Caki2 (cell line): ENCODE measurements around the gene MAP3K8. TPM values are rescaled to one million over a fixed set of nuclear protein-coding genes. Genes with fewer than 3 reads are reported as not detected.

Experiments used
- DNase-seq: peaks from one replicate; pipeline ENCODE4 v3.0.0-alpha.2; 2015; ENCODE audit warnings: low read depth
- in situ Hi-C: cut with HindIII; loops from 2 replicates; pipeline ENCODE4 v1.10.0; 2016; ENCODE audit warnings: low sequenced_read_pairs, low pct_unique_long_range_greater_than_20kb, mixed read lengths
- total RNA-seq: library from RNA; depleted of rRNA; stranded (reverse); fragments of >200 nt; shearing (Covaris generic); gene quantifications from 2 replicates; pipeline ENCODE4 v1.2.3, GENCODE V29; 2014; ENCODE audit warnings: low replicate concordance; rRNA removed

MAP3K8 gene
- total RNA-seq: 6.6 and 13.2 TPM in 2 replicates

DNA sequence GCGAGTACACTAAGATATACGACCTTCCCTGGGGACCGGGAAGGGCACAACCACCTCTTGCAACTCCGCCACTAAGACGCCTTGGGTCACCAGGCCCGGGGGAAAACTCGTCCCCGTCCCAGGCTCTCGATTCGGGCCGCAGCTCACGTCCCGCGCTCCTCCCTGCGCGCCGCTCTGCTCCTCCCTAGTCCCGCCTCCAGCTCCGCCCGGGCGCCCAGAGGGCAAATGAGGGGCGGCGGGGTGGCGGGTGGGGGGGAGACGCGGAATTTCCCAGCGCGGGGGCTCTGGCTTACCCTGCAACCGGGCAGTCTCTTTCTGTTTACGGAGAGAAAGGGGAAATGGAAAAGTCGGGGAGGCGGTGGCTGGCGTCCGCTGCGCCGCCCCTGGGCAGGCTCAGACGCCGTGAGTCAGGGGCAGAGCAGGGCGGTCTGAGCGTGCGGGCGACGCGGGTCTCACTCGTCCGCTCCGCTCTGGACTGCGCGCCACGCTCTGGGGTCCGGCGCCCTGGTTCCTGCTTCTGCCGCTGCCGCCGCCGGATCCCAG lies at the start of gene MAP3K8:
TSS of gene MAP3K8 (plus strand) at position 455 of the 543 bp plus-strand sequence. CDS start 4,755 bp downstream, outside the sequence.
- in situ Hi-C loops: no loop called here
- DNase-seq: peak; percentile 98

DNA sequence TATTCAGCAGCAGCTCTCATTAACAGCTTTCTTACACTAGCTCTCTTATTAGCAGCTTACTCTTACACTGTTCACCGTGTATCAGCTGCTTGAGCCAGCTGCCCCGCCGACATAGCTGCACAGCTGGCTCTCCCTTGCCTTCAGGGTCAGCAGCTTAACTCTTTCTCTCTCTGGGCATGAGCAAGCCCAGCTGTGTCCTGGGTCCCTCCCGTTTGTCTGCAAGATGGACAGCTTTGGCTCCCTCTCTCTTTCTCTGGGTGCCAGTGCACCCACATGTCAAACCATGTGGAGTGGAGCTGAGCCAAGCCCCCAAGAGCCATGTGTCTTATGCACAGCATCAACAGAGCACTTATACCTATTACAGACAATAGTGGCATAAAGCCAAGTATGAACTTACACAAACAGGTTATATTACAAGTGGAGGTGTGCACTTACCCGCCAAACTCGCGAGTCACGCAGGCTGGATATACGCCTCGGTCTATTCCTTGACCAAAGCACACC lies 49.2 kb upstream of the MAP3K8 start:
- DNase-seq: peak; percentile 17

DNA sequence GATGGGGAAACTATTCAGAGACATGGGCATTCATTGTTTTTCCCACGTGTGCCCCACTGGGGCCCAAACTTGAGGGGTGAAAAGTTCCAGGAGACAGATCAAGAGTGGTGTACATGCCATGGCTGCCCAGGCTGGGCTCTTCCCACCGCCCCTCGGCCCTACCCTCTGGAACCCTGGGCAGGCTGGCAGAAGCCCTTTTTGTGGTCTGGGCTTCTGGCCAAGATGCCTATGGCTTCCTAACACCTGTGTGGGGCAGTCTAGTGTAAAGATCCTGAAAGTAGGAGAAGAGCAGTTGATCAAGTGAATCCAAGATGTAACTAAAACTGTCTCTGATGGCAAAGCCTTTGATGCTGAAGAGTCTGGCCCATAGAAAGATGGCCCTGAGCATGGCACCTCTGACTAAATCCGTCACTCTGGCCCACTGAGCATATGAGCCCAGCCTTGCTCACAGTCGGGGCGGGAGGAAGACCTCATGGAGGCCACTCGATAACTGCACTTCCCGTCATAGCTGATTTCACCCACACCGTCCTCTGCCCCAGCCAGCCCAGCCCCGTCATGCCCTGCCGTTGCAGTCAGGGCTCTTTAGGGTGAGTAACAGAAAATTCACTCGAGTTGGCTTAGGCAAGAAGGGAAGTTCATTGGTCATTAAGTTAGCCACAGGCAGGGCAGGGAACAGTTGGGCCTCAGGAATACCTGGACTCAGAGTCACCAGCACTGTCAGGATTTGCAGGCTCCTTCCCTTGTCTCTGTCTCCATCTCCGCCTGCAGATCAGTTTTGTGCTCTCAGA lies 47.0 kb upstream of the MAP3K8 start:
- in situ Hi-C loops: no loop called here
- DNase-seq: no peak

More for the DNA sequence above, 49.2 kb upstream of the MAP3K8 start:
- in situ Hi-C loops: no loop called here

DNA sequence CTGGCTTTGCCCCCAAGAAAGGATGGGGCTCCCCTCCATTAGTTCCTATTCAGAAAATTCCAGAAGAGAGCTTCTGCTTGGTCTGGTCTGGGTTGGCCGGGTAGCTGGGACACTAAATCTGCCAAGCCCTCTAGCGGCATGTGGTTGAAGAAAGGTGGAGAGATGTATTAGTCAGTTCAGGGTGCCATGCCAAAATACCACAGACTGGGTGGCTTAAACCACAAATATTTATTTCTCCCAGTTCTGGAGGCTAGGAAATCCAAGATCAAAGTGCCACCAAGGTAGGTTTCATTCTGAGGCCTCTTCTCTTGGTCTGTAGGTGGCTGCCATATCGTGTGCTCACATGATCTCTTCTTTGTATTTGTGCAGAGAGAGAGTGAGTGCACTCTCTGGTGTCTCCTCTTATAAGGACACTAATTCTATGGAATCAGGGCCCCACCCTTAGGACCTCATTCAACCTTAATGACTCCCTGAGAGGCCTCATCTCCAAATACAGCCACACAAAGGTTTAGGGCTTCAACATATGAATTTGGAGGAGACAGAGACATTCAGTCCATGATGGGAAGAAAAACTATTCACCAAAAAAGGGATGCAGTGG lies 46.2 kb upstream of the MAP3K8 start:
- in situ Hi-C loops: no loop called here
- peak; percentile 25 for DNase-seq

- in situ Hi-C loops: no loop called here
- no peak for DNase-seq
Measured at GRCh38 chr10:30389543-30389942, 44.4 kb upstream of the MAP3K8 start.

GRCh38 chr10:30390207-30390606 lies 43.8 kb upstream of the MAP3K8 start:
- in situ Hi-C loops: no loop called here

GRCh38 chr10:30391266-30391665 lies 42.7 kb upstream of the MAP3K8 start:
- DNase-seq: no peak
- in situ Hi-C loops: no loop called here

More at GRCh38 chr10:30390207-30390606, 43.8 kb upstream of the MAP3K8 start:
- no peak for DNase-seq

GRCh38 chr10:30392564-30392990 lies 41.4 kb upstream of the MAP3K8 start:
- DNase-seq: peak; percentile 63
- in situ Hi-C loops: no loop called here

DNA sequence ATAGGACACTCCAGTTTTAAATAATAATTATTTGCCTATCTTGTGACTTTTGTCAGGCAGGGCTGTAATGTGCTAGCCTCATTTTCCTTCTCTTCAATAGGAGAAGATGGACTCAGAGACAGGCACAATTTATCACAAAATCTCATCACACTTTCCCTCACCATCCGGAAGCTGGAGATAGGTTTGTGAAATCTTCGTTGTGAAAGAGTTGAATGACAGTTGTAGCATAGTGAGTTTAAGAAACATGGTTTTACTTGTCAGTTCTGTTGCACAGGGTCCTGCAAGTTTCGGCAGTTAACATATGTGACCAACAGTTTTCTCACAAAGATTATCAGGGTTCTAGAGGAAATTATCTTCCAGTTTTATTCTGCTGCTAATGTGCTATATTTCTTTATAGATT lies 37.7 kb upstream of the MAP3K8 start:
- in situ Hi-C loops: no loop called here
- DNase-seq: no peak

DNA sequence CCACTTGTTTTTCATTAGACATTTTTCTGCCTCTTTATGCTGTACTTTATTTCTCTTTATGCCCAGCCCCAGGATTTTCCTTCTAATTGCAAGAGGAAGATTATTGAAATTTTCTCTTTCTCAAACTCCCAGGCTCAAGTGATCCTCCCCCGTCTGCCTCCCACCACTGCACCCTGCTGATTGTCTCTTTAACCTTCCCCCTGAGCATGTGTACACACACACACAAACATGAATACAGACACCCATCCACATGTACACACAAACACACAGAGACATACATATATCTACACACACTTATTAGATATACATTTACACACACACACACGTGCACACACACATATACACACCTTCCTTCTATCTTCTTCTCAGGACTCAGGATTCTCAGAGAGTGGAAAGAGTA lies 37.3 kb upstream of the MAP3K8 start:
- in situ Hi-C loops: no loop called here
- no peak for DNase-seq

GRCh38 chr10:30398193-30398592 lies 35.8 kb upstream of the MAP3K8 start:
- DNase-seq: no peak
- in situ Hi-C loops: no loop called here

DNA sequence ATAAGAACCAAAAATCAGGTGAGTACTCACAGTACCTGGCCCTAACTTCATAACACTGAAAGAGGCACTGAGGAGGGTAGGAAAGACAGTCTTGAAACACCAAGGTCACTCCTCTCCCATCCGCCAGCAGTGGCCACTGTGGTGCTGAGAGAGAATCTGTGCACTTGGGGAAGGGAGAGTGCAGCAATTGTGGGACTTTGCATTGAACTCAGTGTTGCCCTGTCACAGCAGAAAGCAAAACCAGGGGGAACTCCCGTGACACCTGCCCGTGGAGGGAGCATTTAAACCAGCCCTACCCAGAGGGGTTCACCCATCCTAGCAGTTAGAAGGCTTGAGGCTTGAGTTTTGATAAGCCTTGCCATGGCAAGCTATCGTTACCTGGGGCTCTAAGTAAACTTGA lies 35.2 kb upstream of the MAP3K8 start:
- no peak for DNase-seq
- in situ Hi-C loops: no loop called here

GRCh38 chr10:30403494-30403893 lies 30.5 kb upstream of the MAP3K8 start:
- in situ Hi-C loops: no loop called here
- no peak for DNase-seq

DNA sequence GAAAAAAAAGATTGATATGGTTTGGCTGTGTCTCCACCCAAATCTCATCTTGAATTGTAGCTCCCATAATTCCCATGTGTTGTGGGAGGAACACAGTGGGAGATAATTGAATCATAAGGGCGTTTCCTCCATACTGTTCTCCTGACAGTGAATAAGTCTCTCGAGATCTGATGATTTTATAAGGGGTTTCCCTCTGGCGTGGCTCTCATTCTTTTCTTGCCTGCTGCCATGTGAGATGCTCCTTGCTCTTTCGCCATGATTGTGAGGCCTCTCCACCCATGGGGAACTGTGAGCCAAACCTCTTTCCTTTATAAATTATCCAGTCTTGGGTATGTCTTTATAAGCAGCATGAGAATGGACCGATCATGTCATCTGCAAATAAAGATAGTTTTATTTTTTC lies 29.4 kb upstream of the MAP3K8 start:
- in situ Hi-C loops: no loop called here
- DNase-seq: no peak

DNA sequence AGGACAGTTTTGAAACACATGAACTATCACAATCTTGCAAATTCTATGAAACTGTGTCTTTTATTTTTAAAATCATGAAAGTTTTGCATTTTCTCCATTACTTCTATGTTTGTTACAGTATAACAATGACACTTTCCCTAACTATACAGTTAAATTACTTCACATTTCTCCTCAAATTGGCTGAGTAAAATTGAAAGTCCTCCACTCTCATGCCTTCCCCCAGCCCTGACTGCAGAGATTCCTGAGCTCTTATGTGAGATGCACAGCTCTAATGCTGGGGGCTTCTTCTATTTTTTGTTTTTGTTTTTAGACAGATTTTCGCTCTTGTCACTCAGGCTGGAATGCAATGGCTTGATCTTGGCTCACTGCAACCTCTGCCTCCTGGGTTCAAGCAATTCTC lies 22.7 kb upstream of the MAP3K8 start:
- in situ Hi-C loops: no loop called here
- no peak for DNase-seq

GRCh38 chr10:30412901-30413300 lies 21.1 kb upstream of the MAP3K8 start:
- DNase-seq: no peak
- in situ Hi-C loops: no loop called here

DNA sequence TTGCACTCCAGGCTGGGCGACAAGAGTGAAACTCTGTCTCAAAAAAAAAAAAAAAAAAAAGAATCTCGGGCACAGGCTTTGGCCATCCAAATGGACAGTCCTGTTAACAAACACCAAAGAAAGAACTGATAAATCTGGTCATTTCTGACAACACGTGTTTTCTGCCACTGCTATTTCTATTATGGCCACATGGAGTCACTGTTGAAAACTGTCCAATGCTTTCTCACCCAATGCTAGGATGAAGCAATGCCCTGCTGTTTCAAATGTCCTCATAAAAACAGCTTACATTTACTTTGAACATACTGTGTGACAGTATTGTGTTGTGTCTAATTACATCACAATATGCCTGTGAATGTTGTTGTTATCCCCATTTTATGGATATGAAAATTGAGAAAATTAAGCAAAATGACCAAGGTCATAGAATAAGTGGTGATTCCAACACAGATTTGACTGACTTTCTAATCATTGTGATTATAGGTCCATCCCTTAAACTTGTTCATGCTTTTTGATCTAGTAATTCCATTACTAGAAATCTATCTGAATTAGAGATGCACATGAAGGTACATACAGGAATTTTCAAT lies 19.9 kb upstream of the MAP3K8 start:
- in situ Hi-C loops: no loop called here
- DNase-seq: peak; percentile 45

DNA sequence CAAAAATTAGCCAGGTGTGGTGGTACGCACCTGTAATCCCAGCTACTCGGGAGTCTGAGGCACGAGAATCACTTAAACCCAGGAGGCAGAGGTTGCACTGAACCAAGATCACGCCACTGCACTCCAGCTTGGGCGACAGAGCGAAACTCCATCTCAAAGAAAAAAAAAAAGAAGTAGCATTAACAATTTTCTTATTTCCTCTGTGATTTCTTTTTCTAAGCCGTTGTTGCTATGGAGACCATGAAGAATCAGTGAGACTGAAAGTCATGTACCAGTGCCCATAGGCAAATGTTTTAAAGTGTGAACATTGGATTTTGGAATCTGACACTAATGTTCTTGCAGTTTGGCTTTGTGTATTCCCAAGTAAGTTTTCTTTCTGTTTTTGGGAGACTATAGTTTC lies 18.4 kb upstream of the MAP3K8 start:
- no peak for DNase-seq
- in situ Hi-C loops: no loop called here

DNA sequence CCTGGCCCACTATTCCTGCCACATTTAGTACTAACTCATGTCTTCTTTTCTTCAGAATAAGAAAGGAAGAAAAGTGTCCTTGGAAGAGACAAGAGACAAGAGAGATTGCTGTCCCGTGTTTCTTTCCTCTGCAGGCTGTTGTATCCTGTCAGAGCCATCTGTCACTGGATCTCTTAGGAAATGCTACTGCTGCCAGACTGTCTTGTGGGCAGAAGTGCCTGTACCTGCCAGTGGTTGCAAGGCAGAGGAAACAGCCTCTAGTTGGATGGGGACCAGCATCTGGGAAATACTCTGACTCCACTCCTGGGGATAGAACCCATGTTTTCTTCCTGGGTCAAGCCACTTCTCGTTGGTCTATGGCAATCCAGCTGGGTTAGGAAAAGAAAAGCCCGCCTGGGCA lies 16.7 kb upstream of the MAP3K8 start:
- no peak for DNase-seq
- in situ Hi-C loops: no loop called here
